GM23338 (cell line): Measurements from ENCODE around the gene SLC19A1. TPM values are rescaled to one million over a fixed set of nuclear protein-coding genes. Genes with fewer than 3 reads are reported as not detected.

Experiments used
- ATAC-seq: fragments of 200-7000 bp; cut with Tn5 transposase; 3 replicates; pipeline ENCODE4 v1.9.1; 2020
- DNase-seq: peaks from one replicate; pipeline ENCODE4 v3.0.0-alpha.2; 2015; ENCODE audit warnings: low spot score
- H2AFZ ChIP-seq: fragments of 200-600 bp; sonication (generic); 2 replicates; pipeline ENCODE4 v1.8.0; 2016; ENCODE audit warnings: antibody characterized with exemption, mild to moderate bottlenecking, moderate library complexity
- H3F3A ChIP-seq: fragments of 200-600 bp; sonication (generic); replicated peaks from 2 replicates; pipeline ENCODE4 v1.8.0; 2017; ENCODE audit warnings: antibody characterized with exemption, mixed run types, low read depth
- H3K27ac ChIP-seq: fragments of 200-600 bp; sonication (generic); 2 replicates; pipeline ENCODE4 v1.6.1; 2016; ENCODE audit warnings: low read depth
- H3K27me3 ChIP-seq: fragments of 200-600 bp; sonication (generic); 2 replicates; pipeline ENCODE4 v1.8.0; 2016; ENCODE audit warnings: mild to moderate bottlenecking, mixed run types, moderate library complexity; ENCODE audit not compliant: insufficient read depth
- H3K36me3 ChIP-seq: fragments of 200-600 bp; sonication (generic); 2 replicates; pipeline ENCODE4 v1.8.0; 2016; ENCODE audit warnings: mild to moderate bottlenecking; ENCODE audit not compliant: insufficient read depth
- H3K4me1 ChIP-seq: fragments of 200-600 bp; sonication (generic); 2 replicates; pipeline ENCODE4 v1.8.0; 2016; ENCODE audit warnings: mild to moderate bottlenecking, moderate library complexity; ENCODE audit not compliant: insufficient read depth
- H3K4me2 ChIP-seq: fragments of 200-600 bp; sonication (generic); 2 replicates; pipeline ENCODE4 v1.7.1; 2017; ENCODE audit warnings: mixed run types
- H3K4me3 ChIP-seq: fragments of 200-600 bp; sonication (generic); 2 replicates; pipeline ENCODE4 v1.6.1; 2016; ENCODE audit warnings: mixed run types
- H3K79me2 ChIP-seq: fragments of 200-600 bp; sonication (generic); replicated peaks from 2 replicates; pipeline ENCODE4 v1.8.0; 2017; ENCODE audit warnings: mild to moderate bottlenecking; ENCODE audit not compliant: insufficient read depth
- H3K9me2 ChIP-seq: fragments of 200-600 bp; sonication (generic); 2 replicates; pipeline ENCODE4 v1.8.0; 2017; ENCODE audit not compliant: insufficient read depth
- H4K20me1 ChIP-seq: fragments of 200-600 bp; sonication (generic); replicated peaks from 2 replicates; pipeline ENCODE4 v1.8.0; 2017; ENCODE audit warnings: mild to moderate bottlenecking; ENCODE audit not compliant: insufficient read depth
- H3K27ac Mint-ChIP-seq: 2 replicates; pipeline ENCODE4 v1.8.0; 2020; ENCODE audit warnings: inconsistent platforms, mild to moderate bottlenecking, moderate library complexity, mixed read lengths
- H3K27me3 Mint-ChIP-seq: 3 replicates; pipeline ENCODE4 v1.8.0; 2022; ENCODE audit warnings: low read depth, mild to moderate bottlenecking, moderate library complexity, mixed read lengths, inconsistent platforms; ENCODE audit not compliant: insufficient read depth, poor library complexity
- H3K36me3 Mint-ChIP-seq: 3 replicates; pipeline ENCODE4 v1.8.0; 2021; ENCODE audit warnings: low read depth, mild to moderate bottlenecking, inconsistent platforms, moderate library complexity, mixed read lengths
- H3K4me1 Mint-ChIP-seq: 3 replicates; pipeline ENCODE4 v1.8.0; 2020; ENCODE audit warnings: mild to moderate bottlenecking, inconsistent platforms, mixed read lengths
- H3K4me3 Mint-ChIP-seq: 3 replicates; pipeline ENCODE4 v1.8.0; 2021; ENCODE audit warnings: moderate library complexity, mild to moderate bottlenecking, inconsistent platforms, mixed read lengths
- H3K9me3 Mint-ChIP-seq: 3 replicates; pipeline ENCODE4 v1.8.0; 2020; ENCODE audit warnings: moderate library complexity, mild to moderate bottlenecking, inconsistent platforms, mixed read lengths
- CREB1 ChIP-seq: fragments of 250-450 bp; sonication (Bioruptor Pico); IDR thresholded peaks from 2 replicates; pipeline ENCODE4 v1.5.0; 2020; ENCODE audit warnings: low read depth, mild to moderate bottlenecking, moderate library complexity
- CTCF ChIP-seq, 2 experiments: fragments of 200-600 bp in 1 of 2; sonication (generic) in 1 of 2; conservative IDR thresholded peaks; 2 replicates each; pipeline versions ENCODE4 v1.5.1 to v1.6.1; 2016 to 2017; ENCODE audit warnings: antibody characterized with exemption in 2 of 2, low read depth in 2 of 2, mild to moderate bottlenecking in 2 of 2, moderate library complexity in 1 of 2
- ETS1 ChIP-seq: IDR thresholded peaks from 2 replicates; pipeline ENCODE4 v1.6.1; 2016; ENCODE audit warnings: antibody characterized with exemption
- EZH2 ChIP-seq: fragments of 200-600 bp; sonication (generic); IDR thresholded peaks from one replicate; pipeline ENCODE4 v1.8.0; 2017; ENCODE audit warnings: antibody characterized with exemption, mild to moderate bottlenecking, low read depth; ENCODE audit not compliant: unreplicated experiment
- EZH2phosphoT487 ChIP-seq: fragments of 200-600 bp; sonication (generic); IDR thresholded peaks from one replicate; pipeline ENCODE4 v1.8.1; 2018; ENCODE audit warnings: antibody characterized with exemption; ENCODE audit not compliant: unreplicated experiment
- JUNB ChIP-seq: IDR thresholded peaks from one replicate; pipeline ENCODE4 v1.6.1; 2016; ENCODE audit warnings: antibody characterized with exemption; ENCODE audit not compliant: unreplicated experiment
- NANOG ChIP-seq: IDR thresholded peaks from 2 replicates; pipeline ENCODE4 v1.6.1; 2016; ENCODE audit warnings: antibody characterized with exemption, borderline replicate concordance
- POLR2AphosphoS5 ChIP-seq: IDR thresholded peaks from 2 replicates; pipeline ENCODE4 v1.6.1; 2016; ENCODE audit warnings: antibody characterized with exemption, low read depth
- REST ChIP-seq: IDR thresholded peaks from one replicate; pipeline ENCODE4 v1.6.1; 2018; ENCODE audit warnings: antibody characterized with exemption; ENCODE audit not compliant: unreplicated experiment
- STAT1 ChIP-seq: IDR thresholded peaks from one replicate; pipeline ENCODE4 v1.6.1; 2016; ENCODE audit warnings: antibody characterized with exemption; ENCODE audit not compliant: unreplicated experiment
- ZNF114 ChIP-seq: fragments of 250-450 bp; sonication (Bioruptor Pico); IDR thresholded peaks from 2 replicates; pipeline ENCODE4 v1.5.0; 2020; ENCODE audit warnings: mild to moderate bottlenecking, moderate library complexity
- ZNF331 ChIP-seq: fragments of 250-450 bp; sonication (Bioruptor Pico); IDR thresholded peaks from 2 replicates; pipeline ENCODE4 v1.5.0; 2020; ENCODE audit warnings: low read depth, mild to moderate bottlenecking, moderate library complexity
- ZNF462 ChIP-seq: fragments of 250-450 bp; sonication (Bioruptor Pico); IDR thresholded peaks from 2 replicates; pipeline ENCODE4 v1.5.0; 2020; ENCODE audit warnings: mild to moderate bottlenecking, moderate library complexity
- polyA plus RNA-seq: library from polyadenylated mRNA; unstranded; fragments of >200 nt; fragmentation: Nextera tagmentation; extraction: Ambion mirVana; gene quantifications from 2 replicates; pipeline ENCODE4 v1.2.1, GENCODE V29; 2016
- total RNA-seq: library from RNA; depleted of rRNA; stranded (reverse); fragments of >200 nt; shearing (Covaris generic); gene quantifications from 2 replicates; pipeline ENCODE4 v1.2.3, GENCODE V29; 2014

SLC19A1 gene
- total and polyA plus RNA-seq, 2 experiments from 2014 or later, result 31.2 to 33.0 TPM

- Histone ChIP-seq H4K20me1 (peaks cover 16% of the 10 kb centered on the region), H3K79me2 (peaks cover 66% of the 10 kb centered on the region)
- no peak for DNase-seq
Measured at GRCh38 chr21:45456584-45457160, 85.6 kb downstream of the SLC19A1 start.

More at GRCh38 chr21:45456584-45457160, 85.6 kb downstream of the SLC19A1 start:
- Histone ChIP-seq H3K36me3 (no peaks in the 10 kb centered on the region; the same call in 1 of the 2 replicates), H3F3A (peaks cover 16% of the 10 kb centered on the region), H3K27ac (no peak overlapping the region), H3K9me2 (peaks cover 7% of the 10 kb centered on the region; the same call in 1 of the 2 replicates), H3K27me3 (no peaks in the 10 kb centered on the region), H3K4me3 (no peak overlapping the region), H3K4me2 (no peak overlapping the region), H3K4me1 (peaks cover 3% of the 10 kb centered on the region; the same call in 1 of the 2 replicates), H2AFZ (no peak overlapping the region)
- TF ChIP-seq ETS1 (no peak), CTCF (conservative IDR thresholded peaks at IDR 0.05; ENCODE audit: low read depth in 2 of 2) (no peak), ZNF462 (CRISPR knock-in tag) (no peak), POLR2AphosphoS5 (no peak), EZH2 (no peak), CREB1 (no peak), ZNF114 (CRISPR knock-in tag) (no peak), EZH2phosphoT487 (no peak), ZNF331 (CRISPR knock-in tag) (no peak), REST (no peak), JUNB (no peak), NANOG (no peak), STAT1 (no peak)
- H3K9me3 Mint-ChIP-seq, result peaks cover 6% of the 10 kb centered on the region; the same call in 2 of the 3 replicates
- no peak overlapping the region for H3K27ac Mint-ChIP-seq
- no peak for ATAC-seq
- H3K4me1 Mint-ChIP-seq, result peaks cover 15% of the 10 kb centered on the region; the same call in 2 of the 3 replicates
- H3K36me3 Mint-ChIP-seq, result peaks cover 32% of the 10 kb centered on the region
- H3K27me3 Mint-ChIP-seq, result peaks cover 2% of the 10 kb centered on the region
- H3K4me3 Mint-ChIP-seq, result no peak overlapping the region
